ENCODE results near the gene VAC14. TPM values are rescaled to one million over a fixed set of nuclear protein-coding genes. Genes with fewer than 3 reads are reported as not detected.

Gene VAC14
- total RNA-seq, 1 donor from 2014 or later = 74.0 TPM

GRCh38 chr16:70786020-70786755 is 14.8 kb downstream of the VAC14 start:
- DNase-seq (ENCODE audit: low read depth) = no peak

GRCh38 chr16:70784692-70785555 is 16.0 kb downstream of the VAC14 start:
- no peak for DNase-seq (ENCODE audit: low read depth)

GRCh38 chr16:70782237-70782636 is 18.7 kb downstream of the VAC14 start:
- no peak for DNase-seq (ENCODE audit: low read depth)

GRCh38 chr16:70781800-70782199 is 19.2 kb downstream of the VAC14 start:
- DNase-seq (ENCODE audit: low read depth) = no peak

GRCh38 chr16:70780546-70780945 is 20.4 kb downstream of the VAC14 start:
- DNase-seq (ENCODE audit: low read depth) = no peak

GRCh38 chr16:70779361-70779760 is 21.6 kb downstream of the VAC14 start:
- DNase-seq (ENCODE audit: low read depth) = no peak

GRCh38 chr16:70778901-70779309 is 22.1 kb downstream of the VAC14 start:
- peak; percentile 96 for DNase-seq (ENCODE audit: low read depth)

GRCh38 chr16:70777973-70778406 is 23.0 kb downstream of the VAC14 start:
- peak; percentile 61 for DNase-seq (ENCODE audit: low read depth)

- DNase-seq (ENCODE audit: low read depth) = no peak
Observed at GRCh38 chr16:70777496-70777895, 23.5 kb downstream of the VAC14 start.

- DNase-seq (ENCODE audit: low read depth) = no peak
Observed at GRCh38 chr16:70775399-70775798, 25.6 kb downstream of the VAC14 start.

GRCh38 chr16:70774261-70774660 is 26.7 kb downstream of the VAC14 start:
- DNase-seq (ENCODE audit: low read depth) = no peak

GRCh38 chr16:70772493-70772892 is 28.5 kb downstream of the VAC14 start:
- no peak for DNase-seq (ENCODE audit: low read depth)

- peak; percentile 71 for DNase-seq (ENCODE audit: low read depth)
Observed at GRCh38 chr16:70770626-70771552, 30.1 kb downstream of the VAC14 start.

- DNase-seq (ENCODE audit: low read depth) = no peak
Observed at GRCh38 chr16:70770291-70770625, 30.7 kb downstream of the VAC14 start.

- no peak for DNase-seq (ENCODE audit: low read depth)
Observed at GRCh38 chr16:70769761-70770160, 31.2 kb downstream of the VAC14 start.

GRCh38 chr16:70769131-70769530 is 31.8 kb downstream of the VAC14 start:
- no peak for DNase-seq (ENCODE audit: low read depth)

GRCh38 chr16:70768203-70768580 is 32.8 kb downstream of the VAC14 start:
- peak; percentile 79 for DNase-seq (ENCODE audit: low read depth)

GRCh38 chr16:70767377-70768202 is 33.4 kb downstream of the VAC14 start:
- DNase-seq (ENCODE audit: low read depth) = peak; percentile 75

GRCh38 chr16:70766658-70767057 is 34.3 kb downstream of the VAC14 start:
- peak; percentile 48 for DNase-seq (ENCODE audit: low read depth)

GRCh38 chr16:70766176-70766575 is 34.8 kb downstream of the VAC14 start:
- DNase-seq (ENCODE audit: low read depth) = no peak

- no peak for DNase-seq (ENCODE audit: low read depth)
Observed at GRCh38 chr16:70765491-70765890, 35.5 kb downstream of the VAC14 start.

Measured in myocyte (in vitro differentiated cells).